SIG-M5 (cell line): ENCODE results near the gene VAV2.
A peak's percentile ranks its signal among the peaks of the same experiment; 100 is the strongest.

ENCODE experiments used
- DNase-seq: peaks from one replicate; lab custom pipeline; 2025; lab: John Stamatoyannopoulos, UW

VAV2 gene

DNA sequence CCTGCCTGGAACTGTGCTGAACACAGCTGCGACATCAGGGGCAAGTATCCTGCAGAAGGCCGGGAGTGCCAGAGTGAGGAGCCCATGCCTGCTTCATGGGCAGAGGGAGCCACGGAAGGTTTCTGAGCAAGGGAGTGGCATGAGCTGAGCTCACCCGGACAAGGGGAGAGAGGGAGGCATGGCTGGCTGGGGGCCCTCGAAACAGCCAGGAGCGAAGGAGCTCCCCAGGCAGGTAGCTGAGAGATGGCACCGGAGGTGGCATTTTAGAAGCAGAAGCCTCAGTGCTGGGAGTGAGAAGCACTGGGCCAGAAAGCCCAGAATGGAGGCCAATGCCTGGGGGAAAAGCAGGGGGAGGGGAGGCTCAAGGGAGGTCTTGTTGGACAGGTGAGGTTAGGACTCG is 197.1 kb downstream of the VAV2 start:
- no peak for DNase-seq

DNA sequence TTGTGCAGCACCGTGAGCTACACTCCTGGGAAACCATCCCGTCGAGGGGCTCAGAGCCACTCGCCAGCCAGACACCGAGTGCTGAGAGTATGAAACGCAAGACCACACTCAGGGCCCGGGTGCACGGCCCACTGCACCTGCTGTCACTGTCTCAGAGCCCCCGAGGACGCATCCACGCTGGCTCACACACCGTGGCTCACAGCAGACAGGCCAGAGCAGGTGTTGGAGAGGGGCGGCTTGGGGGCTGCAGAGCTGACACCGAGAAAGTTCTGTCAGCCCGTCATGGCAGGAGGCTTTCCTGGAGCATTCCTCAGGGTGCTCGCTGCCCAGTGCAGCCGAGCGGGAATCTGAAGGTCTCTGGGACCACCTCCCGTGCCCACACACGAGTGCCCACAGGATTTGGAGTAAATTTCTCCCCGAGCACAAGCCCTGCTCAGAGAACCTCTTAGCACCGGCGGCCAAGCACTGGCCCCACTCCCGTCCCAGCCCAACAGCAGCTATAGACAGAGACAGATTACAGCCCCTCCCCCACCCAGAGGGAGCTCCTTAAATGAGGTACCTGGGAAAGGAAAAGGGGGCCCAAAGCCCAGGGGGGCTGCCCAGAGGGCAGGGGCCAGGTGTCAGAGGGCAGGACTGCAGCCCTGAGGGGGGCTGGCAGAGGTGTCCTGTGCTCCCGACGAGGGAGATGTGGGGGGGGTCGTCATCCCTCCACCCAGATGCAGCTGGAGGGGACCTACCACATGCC is 197.9 kb downstream of the VAV2 start:
- no peak for DNase-seq

GRCh38 chr9:133793471-133793870 is 198.7 kb downstream of the VAV2 start:
- no peak for DNase-seq

GRCh38 chr9:133792721-133793470 is 199.2 kb downstream of the VAV2 start:
- DNase-seq: no peak

DNA sequence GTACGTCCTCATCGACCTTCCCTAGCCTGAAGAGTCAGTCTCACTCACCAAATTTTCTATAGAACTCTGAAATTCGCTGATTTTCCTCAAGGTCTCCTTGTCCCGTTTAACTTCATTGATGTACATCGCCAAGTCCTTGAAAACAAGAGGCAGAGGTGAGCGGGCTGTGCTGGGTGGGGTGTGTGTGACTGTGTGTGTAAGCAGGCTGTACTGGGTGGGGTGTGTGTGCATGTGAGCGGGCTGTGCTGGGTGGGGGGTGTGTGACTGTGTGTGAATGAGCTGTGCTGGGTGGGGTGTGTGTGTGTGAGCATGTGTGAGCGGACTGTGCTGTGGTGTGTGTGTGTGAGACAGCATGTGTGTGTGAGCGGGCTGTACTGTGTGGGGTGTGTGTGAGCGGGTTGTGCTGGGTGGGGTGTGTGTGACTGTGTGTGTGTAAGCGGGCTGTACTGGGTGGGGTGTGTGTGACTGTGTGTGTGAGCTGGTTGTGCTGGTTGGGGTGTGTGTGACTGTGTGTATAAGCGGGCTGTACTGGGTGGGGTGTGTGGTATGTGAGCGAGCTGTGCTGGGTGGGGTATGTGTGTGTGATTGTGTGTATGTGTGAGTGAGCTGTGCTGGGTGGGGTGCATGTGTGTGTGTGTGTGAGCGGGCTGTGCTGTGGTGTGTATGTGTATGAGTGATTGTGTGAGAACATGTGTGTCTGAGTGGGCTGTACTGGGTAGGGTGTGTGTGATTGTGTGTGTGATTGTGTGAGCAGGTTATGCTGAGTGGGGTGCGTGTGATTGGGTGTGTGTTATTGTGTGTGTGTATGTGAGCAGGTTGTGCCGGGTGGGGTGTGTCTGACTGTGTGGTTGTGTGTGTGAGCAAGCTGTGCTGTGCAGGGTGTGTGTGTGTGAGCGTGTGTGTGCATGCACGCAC is 200.1 kb downstream of the VAV2 start:
- no peak for DNase-seq

- DNase-seq: no peak
Observed at GRCh38 chr9:133791069-133791468, 201.1 kb downstream of the VAV2 start.

DNA sequence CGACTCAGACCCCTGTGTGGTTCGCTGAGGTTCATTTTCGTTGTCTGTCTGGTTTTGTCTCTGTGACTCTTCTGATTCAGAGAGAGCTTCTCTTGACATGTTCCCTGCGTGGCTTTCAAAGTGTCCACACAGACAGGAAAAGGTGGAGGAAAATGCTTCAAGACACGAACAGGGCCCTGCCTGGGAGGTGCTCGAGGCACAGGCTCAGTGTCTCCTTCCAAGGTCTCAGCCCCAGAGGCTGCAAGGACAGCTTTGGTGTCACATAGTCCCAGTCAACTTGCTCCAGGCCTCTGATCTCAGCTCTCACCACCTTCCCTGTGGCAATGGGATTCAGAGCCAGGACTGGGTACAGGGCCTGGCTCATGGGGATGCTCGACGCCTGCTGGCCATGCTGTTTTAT is 202.3 kb downstream of the VAV2 start:
- DNase-seq: no peak

GRCh38 chr9:133788819-133789717 is 203.1 kb downstream of the VAV2 start:
- no peak for DNase-seq

DNA sequence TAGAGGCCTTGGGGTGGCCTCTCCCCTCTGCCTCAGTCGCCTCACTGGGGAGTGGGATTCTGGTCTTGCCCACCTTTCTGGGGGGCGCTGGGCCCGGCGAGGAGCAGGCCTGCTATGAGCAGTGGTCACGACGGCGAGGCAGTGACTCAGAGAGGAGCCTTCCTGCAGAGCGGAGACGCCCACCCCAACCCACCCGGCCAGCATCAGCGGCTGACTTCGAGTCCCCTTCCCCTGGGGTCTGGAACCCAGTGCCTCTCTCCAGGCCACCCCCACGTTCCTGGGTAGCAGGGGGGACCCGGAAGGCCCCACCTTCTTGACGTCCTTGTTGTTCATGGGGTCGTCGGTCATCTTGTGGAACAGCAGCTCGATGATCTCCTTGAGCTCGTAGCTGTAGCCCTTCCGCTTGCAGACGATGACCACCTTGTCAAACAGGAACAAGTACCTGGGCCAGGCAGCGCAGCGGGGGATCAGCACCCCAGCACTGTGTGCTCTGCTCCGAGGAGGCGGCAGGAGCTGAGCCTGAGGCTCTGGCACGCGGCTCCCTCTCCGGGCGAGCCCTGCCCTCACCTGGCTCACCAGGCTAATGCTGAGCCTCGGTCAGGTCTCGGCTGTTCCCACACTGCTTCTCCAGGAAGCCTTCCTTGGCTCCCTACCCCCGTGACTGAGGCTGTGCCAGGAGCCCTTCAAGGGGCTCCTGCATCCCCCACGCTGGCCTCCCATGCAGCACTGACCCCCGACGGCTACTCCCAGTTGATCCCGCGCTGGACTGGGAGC is 203.9 kb downstream of the VAV2 start:
- DNase-seq: no peak

- no peak for DNase-seq
Observed at GRCh38 chr9:133787754-133788025, 204.4 kb downstream of the VAV2 start.

- no peak for DNase-seq
Observed at GRCh38 chr9:133786907-133787753, 205.0 kb downstream of the VAV2 start.

- DNase-seq: peak; percentile 23
Observed at GRCh38 chr9:133786371-133786753, 205.8 kb downstream of the VAV2 start.

- no peak for DNase-seq
Observed at GRCh38 chr9:133785753-133786370, 206.3 kb downstream of the VAV2 start.

GRCh38 chr9:133784731-133785561 is 207.2 kb downstream of the VAV2 start:
- no peak for DNase-seq

GRCh38 chr9:133783331-133783731 is 208.8 kb downstream of the VAV2 start:
- DNase-seq: no peak

DNA sequence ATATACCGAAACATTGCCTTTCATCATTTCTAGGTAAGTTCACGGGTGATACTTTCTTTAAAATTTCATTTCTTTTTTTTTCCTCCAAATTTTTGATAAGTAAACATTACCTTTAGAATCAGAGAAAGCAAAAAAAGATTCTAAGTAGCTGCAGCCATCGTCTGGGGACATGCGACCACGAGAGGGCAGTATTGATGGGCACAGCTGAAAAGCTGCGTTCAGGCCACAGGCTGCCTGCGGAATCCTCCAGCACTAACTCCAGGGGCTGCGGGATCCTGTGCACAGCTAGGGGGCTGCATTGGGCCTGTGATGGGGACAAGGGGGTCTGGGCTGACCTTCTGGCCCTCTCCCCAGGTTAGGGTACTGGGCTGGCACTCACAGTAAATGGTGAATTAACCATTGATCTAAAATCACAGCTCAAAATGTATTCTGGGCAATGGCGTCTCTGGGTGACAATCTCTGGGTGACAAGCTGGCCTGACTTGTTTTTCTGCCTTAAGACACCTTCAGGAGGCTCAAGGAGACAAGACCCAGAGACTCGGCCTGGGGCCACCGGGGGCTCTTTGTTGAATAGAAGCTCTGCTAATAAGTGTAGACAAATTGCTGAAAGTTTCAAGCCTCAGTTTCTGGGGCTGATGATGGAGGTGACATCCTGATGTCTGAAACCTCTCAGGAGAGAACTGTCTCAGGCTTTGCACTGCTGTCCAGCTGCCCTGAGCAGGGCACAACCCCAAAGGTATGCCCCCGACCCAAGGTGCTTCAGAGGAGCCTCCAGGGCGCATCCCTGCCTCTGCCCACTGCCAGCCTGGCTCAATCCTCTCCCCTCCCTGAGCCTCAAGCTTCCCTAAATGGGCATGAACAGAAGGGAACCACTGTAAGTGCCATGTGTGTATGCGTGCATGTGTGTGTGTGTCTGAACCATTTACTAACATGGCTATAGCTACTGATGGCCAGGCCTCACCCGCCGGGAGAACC is 209.7 kb downstream of the VAV2 start:
- no peak for DNase-seq

GRCh38 chr9:133781828-133782135 is 210.3 kb downstream of the VAV2 start:
- DNase-seq: no peak
